Medulla oblongata (tissue), 1 donor: ENCODE measurements around the gene ITFG2.
"Not testable (repeated sequence)": the region's sequence is repeated elsewhere in the genome, so short reads cannot be mapped to it uniquely, and the experiment has no call there.

Experiments used
- DNase-seq: peaks from one replicate; pipeline ENCODE4 v3.0.0-alpha.2; 2015; ENCODE audit errors: extremely low spot score

The ITFG2 gene

DNA sequence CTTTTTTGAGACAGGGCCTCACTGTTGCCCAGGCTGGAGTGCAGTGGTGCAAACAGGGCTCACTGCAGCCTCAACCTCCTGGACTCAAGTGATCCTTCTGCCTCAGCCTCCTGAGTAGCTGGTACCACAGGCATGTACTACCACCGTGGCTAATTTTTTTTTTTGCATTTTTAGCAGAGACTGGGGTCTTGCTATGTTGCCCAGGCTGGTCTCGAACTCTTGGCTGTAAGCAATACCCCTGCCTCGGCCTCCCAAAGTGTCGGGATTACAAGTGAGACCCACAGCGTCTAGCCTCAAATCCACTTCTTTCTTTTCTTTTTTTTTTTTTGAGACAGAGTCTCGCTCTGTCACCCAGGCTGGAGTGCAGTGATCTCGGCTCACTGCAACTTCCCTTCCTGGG lies 50.9 kb downstream of the ITFG2 start:
- DNase-seq = not testable (repeated sequence)

DNA sequence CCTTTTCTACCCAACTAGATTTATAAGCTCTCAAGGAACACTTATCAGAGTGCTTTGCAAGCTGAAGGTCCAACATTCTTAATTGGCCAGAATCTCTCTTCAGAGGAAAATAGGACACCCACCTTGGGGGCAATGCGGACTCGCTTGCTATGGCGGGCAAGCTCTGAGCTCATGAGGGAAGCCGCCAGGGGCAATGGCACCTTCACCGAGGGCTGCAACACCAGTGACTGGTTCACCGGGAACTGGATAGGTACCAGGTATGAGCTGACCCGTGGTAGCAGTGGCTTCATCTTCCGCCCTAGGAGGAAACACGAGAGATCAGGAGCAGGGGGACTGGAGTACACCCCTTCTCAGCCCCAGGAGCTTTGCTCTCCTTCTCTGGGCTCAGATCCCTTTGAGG lies 51.7 kb downstream of the ITFG2 start:
- DNase-seq = no peak

DNA sequence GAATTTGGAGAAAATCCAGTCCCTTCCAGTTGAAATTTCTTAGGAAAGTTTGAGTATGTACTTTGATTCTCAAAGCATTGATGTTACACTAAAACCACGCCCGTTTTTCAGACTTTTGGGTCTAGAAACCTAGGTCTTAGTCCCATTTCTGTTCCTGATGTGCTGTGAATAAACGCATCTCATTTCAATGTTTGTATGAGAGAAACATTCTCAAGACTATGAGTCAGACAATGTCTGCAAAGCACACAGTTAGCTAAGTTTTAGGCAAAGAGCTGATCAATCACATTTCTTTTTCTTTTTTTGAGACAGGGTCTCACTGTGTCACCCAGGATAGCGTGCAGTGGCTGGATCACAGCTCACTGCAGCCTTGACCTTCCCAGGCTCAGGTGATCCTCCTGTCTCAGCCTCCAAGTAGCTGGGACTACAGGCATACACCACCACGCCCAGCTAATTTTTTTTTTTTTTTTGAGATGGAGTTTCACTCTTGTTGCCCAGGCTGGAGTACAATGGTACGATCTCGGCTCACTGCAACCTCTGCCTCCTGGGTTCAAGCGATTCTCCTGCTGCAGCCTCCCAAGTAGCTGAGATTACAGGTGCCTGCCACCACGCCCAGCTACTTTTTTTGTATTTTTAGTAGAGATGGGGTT lies 56.6 kb downstream of the ITFG2 start:
- not testable (repeated sequence) for DNase-seq
